Left ventricle myocardium inferior (tissue), 1 donor: ENCODE measurements around the gene IGF1. TPM values are rescaled to one million over a fixed set of nuclear protein-coding genes. Genes with fewer than 3 reads are reported as not detected.

Experiments used
- DNase-seq: peaks from one replicate; pipeline ENCODE4 v3.0.0-alpha.2; 2020
- H3K27ac ChIP-seq: fragments of 200-600 bp; replicated peaks from 2 replicates; pipeline ENCODE4 v1.8.0; 2021
- H3K27me3 ChIP-seq: fragments of 200-600 bp; 2 replicates; pipeline ENCODE4 v1.8.0; 2021; ENCODE audit warnings: low read depth
- H3K36me3 ChIP-seq: fragments of 200-600 bp; 2 replicates; pipeline ENCODE4 v1.8.0; 2021
- H3K4me1 ChIP-seq: fragments of 200-600 bp; 2 replicates; pipeline ENCODE4 v1.8.0; 2021
- H3K4me3 ChIP-seq: fragments of 200-600 bp; 2 replicates; pipeline ENCODE4 v1.8.0; 2021; ENCODE audit warnings: mild to moderate bottlenecking, moderate library complexity
- H3K9me3 ChIP-seq: fragments of 200-600 bp; replicated peaks from 2 replicates; pipeline ENCODE4 v1.8.0; 2021
- intact Hi-C: fragments of 100-400 bp; cut with micrococcal nuclease; formaldehyde crosslinking; loops from one replicate; pipeline ENCODE4 v1.11.0; 2022
- total RNA-seq: library from RNA; stranded (reverse); fragmentation: NEBNext Ultra II Directional; extraction: Animal tissue kit (Norgen Biotek cat#: 25700); gene quantifications from one replicate; pipeline ENCODE4 v1.2.1, GENCODE V29; 2021
- TF ChIP-seq, protein P1 (sequence below): fragments of 200-600 bp; IDR thresholded peaks from 2 replicates; pipeline ENCODE4 v1.8.0; 2021; ENCODE audit warnings: antibody characterized with exemption, mild to moderate bottlenecking, borderline replicate concordance
- donor health status: DM: no; HTN: yes; CAD: no; lungs with severe emphysema.

Gene IGF1
- total RNA-seq, 1 donor from 2014 or later: 5.8 TPM

GRCh38 chr12:102390068-102390467, 90.3 kb downstream of the IGF1 start:
- H3K27ac ChIP-seq: no peak overlapping the region

GRCh38 chr12:102388469-102388868, 91.9 kb downstream of the IGF1 start:
- intact Hi-C loops: no loop called here
- no peak overlapping the region for H3K4me3 ChIP-seq
- no peaks in the 10 kb centered on the region for H3K36me3 ChIP-seq
- no peak for DNase-seq
- peaks cover 18% of the 10 kb centered on the region for H3K9me3 ChIP-seq
- no peak overlapping the region for H3K27ac ChIP-seq
- no peaks in the 10 kb centered on the region for H3K27me3 ChIP-seq
- TF ChIP-seq, protein P1, sequence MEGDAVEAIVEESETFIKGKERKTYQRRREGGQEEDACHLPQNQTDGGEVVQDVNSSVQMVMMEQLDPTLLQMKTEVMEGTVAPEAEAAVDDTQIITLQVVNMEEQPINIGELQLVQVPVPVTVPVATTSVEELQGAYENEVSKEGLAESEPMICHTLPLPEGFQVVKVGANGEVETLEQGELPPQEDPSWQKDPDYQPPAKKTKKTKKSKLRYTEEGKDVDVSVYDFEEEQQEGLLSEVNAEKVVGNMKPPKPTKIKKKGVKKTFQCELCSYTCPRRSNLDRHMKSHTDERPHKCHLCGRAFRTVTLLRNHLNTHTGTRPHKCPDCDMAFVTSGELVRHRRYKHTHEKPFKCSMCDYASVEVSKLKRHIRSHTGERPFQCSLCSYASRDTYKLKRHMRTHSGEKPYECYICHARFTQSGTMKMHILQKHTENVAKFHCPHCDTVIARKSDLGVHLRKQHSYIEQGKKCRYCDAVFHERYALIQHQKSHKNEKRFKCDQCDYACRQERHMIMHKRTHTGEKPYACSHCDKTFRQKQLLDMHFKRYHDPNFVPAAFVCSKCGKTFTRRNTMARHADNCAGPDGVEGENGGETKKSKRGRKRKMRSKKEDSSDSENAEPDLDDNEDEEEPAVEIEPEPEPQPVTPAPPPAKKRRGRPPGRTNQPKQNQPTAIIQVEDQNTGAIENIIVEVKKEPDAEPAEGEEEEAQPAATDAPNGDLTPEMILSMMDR: no peak
- no peaks in the 10 kb centered on the region for H3K4me1 ChIP-seq

More at GRCh38 chr12:102390068-102390467, 90.3 kb downstream of the IGF1 start:
- TF ChIP-seq, protein P1: no peak
- Histone ChIP-seq H3K36me3 (no peaks in the 10 kb centered on the region), H3K27me3 (no peaks in the 10 kb centered on the region), H3K4me1 (no peaks in the 10 kb centered on the region), H3K4me3 (no peak overlapping the region), H3K9me3 (peaks cover 2% of the 10 kb centered on the region)
- no peak for DNase-seq
- intact Hi-C loops: no loop called here

- H3K27me3 ChIP-seq: no peaks in the 10 kb centered on the region
- H3K9me3 ChIP-seq: peaks cover 26% of the 10 kb centered on the region
- H3K36me3 ChIP-seq: no peaks in the 10 kb centered on the region
- intact Hi-C loops: no loop called here
- no peak for DNase-seq
- TF ChIP-seq, protein P1: no peak
- no peaks in the 10 kb centered on the region for H3K4me1 ChIP-seq
- no peak overlapping the region for H3K4me3 ChIP-seq
- H3K27ac ChIP-seq: no peak overlapping the region
These were observed 95.0 kb downstream of the IGF1 start for GRCh38 chr12:102385343-102385742.

DNA sequence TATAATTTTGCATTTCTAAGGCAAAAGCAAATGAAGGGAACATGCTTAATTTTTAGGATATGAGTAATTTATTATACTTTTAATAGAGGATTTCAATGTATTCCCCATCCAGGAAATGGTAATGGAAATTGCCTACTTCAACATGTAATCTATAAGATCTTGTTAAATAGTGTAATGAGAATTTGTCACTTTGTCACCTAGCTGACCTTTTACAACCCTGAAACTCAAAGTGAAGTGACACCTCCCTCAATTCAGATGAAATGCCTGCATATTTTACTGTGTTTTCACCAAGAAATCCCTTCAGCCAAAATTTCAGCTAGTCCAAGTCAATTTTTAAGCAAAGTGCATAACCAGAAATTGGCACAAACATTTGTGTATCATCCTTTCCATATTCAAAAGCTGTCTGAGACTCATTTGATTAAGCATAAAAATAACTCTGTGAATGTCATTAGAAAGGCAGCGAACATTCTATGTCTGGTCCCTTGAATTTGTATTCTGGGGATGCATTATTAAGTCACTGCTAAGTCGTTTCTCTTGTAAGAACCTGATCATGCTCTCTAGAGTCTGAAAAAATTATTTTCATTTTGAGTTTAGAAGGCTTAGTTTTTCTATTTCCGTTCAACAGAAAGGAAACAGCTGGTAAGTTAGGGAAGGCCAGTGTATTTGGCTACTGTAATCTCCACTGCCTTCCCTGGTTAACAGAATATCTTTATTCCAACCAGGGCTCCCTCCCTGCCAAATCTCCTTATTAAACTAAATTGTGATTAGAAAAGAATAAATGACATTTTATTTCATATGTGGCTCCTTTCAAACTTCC, 100.8 kb downstream of the IGF1 start:
- intact Hi-C loops: no loop called here
- Histone ChIP-seq H3K4me3 (no peak overlapping the region), H3K27ac (no peak overlapping the region), H3K4me1 (no peaks in the 10 kb centered on the region), H3K9me3 (peaks cover 19% of the 10 kb centered on the region), H3K27me3 (no peaks in the 10 kb centered on the region), H3K36me3 (no peaks in the 10 kb centered on the region)
- DNase-seq: no peak
- TF ChIP-seq, protein P1: no peak

DNA sequence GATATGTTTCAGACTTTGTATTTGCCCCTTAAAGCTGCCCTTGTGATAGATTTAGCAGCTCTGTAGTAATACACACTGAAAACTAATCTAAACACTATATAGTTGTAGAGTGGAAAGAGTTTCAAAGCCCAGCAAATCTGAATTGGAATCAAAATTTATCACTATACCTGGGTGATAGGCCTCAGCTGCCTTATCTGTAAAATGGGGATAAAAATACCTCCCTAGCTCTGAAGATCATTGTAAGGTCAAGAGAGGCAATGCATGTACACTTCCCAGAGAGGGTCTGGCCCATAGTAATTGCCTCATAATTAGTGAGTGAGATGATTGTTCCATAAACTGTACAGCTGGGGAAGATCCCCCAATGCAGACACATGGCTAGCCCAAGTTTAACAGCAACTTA, 103.6 kb downstream of the IGF1 start:
- DNase-seq: no peak
- Histone ChIP-seq H3K27ac (no peak overlapping the region), H3K4me1 (no peaks in the 10 kb centered on the region), H3K27me3 (no peaks in the 10 kb centered on the region), H3K36me3 (no peaks in the 10 kb centered on the region), H3K9me3 (no peaks in the 10 kb centered on the region), H3K4me3 (no peak overlapping the region)
- intact Hi-C loops: no loop called here
- TF ChIP-seq, protein P1: no peak
